H1 (cell line): ENCODE measurements around the gene CDK10. TPM values are rescaled to one million over a fixed set of nuclear protein-coding genes. Genes with fewer than 3 reads are reported as not detected.
A peak's percentile ranks its signal among the peaks of the same experiment; 100 is the strongest.

Experiments used
- CTCF ChIA-PET: fragments of 300-600 bp; sonication (Branson Sonifier 250); formaldehyde crosslinking; loops from one replicate; lab custom pipeline; 2021; ENCODE audit not compliant: partially characterized antibody; lab: Charles Lee
- POLR2A ChIA-PET: fragments of 300-600 bp; sonication (Branson Sonifier 250); formaldehyde crosslinking; loops from one replicate; lab custom pipeline; 2021; ENCODE audit warnings: inconsistent platforms; ENCODE audit not compliant: partially characterized antibody; lab: Charles Lee
- DNase-seq, 2 experiments: peaks; one replicate each; pipeline versions ENCODE4 v3.0.0 to v3.0.0-alpha.2; 2010 to 2022; ENCODE audit warnings: low spot score in 2 of 2, low read depth in 1 of 2, mixed read lengths in 1 of 2
- FAIRE-seq: peaks from 2 replicates; lab custom pipeline; 2011; peaks lifted over from hg19 to GRCh38; lab: Jason Lieb, UNC
- H2AFZ ChIP-seq: 2 replicates; pipeline ENCODE4 v1.8.1; 2012; ENCODE audit warnings: low read length, inconsistent platforms
- H2AK5ac ChIP-seq: 2 replicates; pipeline ENCODE4 v1.6.1; 2013; ENCODE audit warnings: low read depth, low read length
- H2BK120ac ChIP-seq: replicated peaks from 2 replicates; pipeline ENCODE3; 2013; ENCODE audit warnings: low read depth, low read length, inconsistent platforms
- H2BK12ac ChIP-seq: 2 replicates; pipeline ENCODE4 v1.6.1; 2013; ENCODE audit warnings: low read depth, low read length
- H2BK15ac ChIP-seq: 2 replicates; pipeline ENCODE4 v1.6.1; 2013; ENCODE audit warnings: low read length
- H2BK20ac ChIP-seq: 2 replicates; pipeline ENCODE4 v1.6.1; 2013; ENCODE audit warnings: low read length
- H2BK5ac ChIP-seq: 2 replicates; pipeline ENCODE4 v1.6.1; 2013; ENCODE audit warnings: low read depth, low read length
- H3K14ac ChIP-seq: 2 replicates; pipeline ENCODE4 v1.6.1; 2013; ENCODE audit warnings: inconsistent platforms; ENCODE audit not compliant: insufficient read length
- H3K18ac ChIP-seq: 2 replicates; pipeline ENCODE4 v1.6.1; 2013; ENCODE audit warnings: low read length; ENCODE audit errors: extremely low read depth
- H3K23ac ChIP-seq: 2 replicates; pipeline ENCODE4 v1.6.1; 2013; ENCODE audit warnings: inconsistent platforms; ENCODE audit not compliant: insufficient read length
- H3K23me2 ChIP-seq: 2 replicates; pipeline ENCODE4 v1.6.1; 2013; ENCODE audit warnings: low read depth, low read length
- H3K27ac ChIP-seq: 2 replicates; pipeline ENCODE4 v1.6.1; 2011; ENCODE audit warnings: low read depth, low read length, inconsistent platforms
- H3K27me3 ChIP-seq, 4 experiments: replicated peaks in 1 of 4; 1 replicate in 1 of 4; 2 replicates in 3 of 4; pipeline versions ENCODE4 v1.6.1 to v1.8.1; 2011 to 2013; ENCODE audit warnings: low read length in 3 of 4, mild to moderate bottlenecking in 3 of 4, inconsistent platforms in 2 of 4, mixed read lengths in 2 of 4, moderate library complexity in 1 of 4; ENCODE audit not compliant: control insufficient read depth in 3 of 4, insufficient read depth in 3 of 4; ENCODE audit errors: extremely low read depth in 1 of 4
- H3K36me3 ChIP-seq, 4 experiments: 2 replicates each; pipeline versions ENCODE4 v1.6.1 to v1.8.1; 2011 to 2013; ENCODE audit warnings: mild to moderate bottlenecking in 4 of 4, low read length in 3 of 4, moderate library complexity in 2 of 4, control low read depth in 1 of 4, inconsistent platforms in 1 of 4; ENCODE audit not compliant: insufficient read depth in 4 of 4, control insufficient read depth in 2 of 4
- H3K4ac ChIP-seq: replicated peaks from 2 replicates; pipeline ENCODE3; 2013; ENCODE audit warnings: low read length, low read depth, mixed read lengths, inconsistent platforms; ENCODE audit not compliant: insufficient read length
- H3K4me1 ChIP-seq, 4 experiments: replicated peaks in 1 of 4; 1 replicate in 1 of 4; 2 replicates in 3 of 4; pipeline versions ENCODE4 v1.6.1 to v1.8.1; 2011 to 2013; ENCODE audit warnings: low read length in 3 of 4, inconsistent platforms in 2 of 4, mixed read lengths in 1 of 4; ENCODE audit not compliant: insufficient read depth in 4 of 4, control insufficient read depth in 3 of 4
- H3K4me2 ChIP-seq, 2 experiments: 2 replicates each; pipeline versions ENCODE4 v1.6.1 to v1.8.1; 2011 to 2013; ENCODE audit warnings: low read depth in 2 of 2, low read length in 2 of 2, control low read depth in 1 of 2, inconsistent platforms in 1 of 2, mild to moderate bottlenecking in 1 of 2; ENCODE audit not compliant: insufficient read depth in 1 of 2
- H3K4me3 ChIP-seq, 4 experiments: fragments of 200-600, 300-600 bp in 1 of 4; sonication (generic), shearing (Covaris generic), sonication (Bioruptor Twin) in 1 of 4; 2 replicates each; pipeline versions ENCODE4 v1.5.1 to v1.8.1; 2011 to 2016; ENCODE audit warnings: low read length in 4 of 4, low read depth in 3 of 4, control low read depth in 2 of 4, inconsistent platforms in 2 of 4, mild to moderate bottlenecking in 2 of 4, mixed read lengths in 1 of 4, moderate library complexity in 1 of 4; ENCODE audit not compliant: insufficient read depth in 2 of 4; ENCODE audit errors: extremely low read depth in 1 of 4
- H3K56ac ChIP-seq: replicated peaks from 2 replicates; pipeline ENCODE3; 2013; ENCODE audit warnings: low read depth, mild to moderate bottlenecking, mixed read lengths, low read length, inconsistent platforms; ENCODE audit not compliant: insufficient read length
- H3K79me1 ChIP-seq: 2 replicates; pipeline ENCODE4 v1.6.1; 2013; ENCODE audit warnings: low read depth, low read length, control low read depth
- H3K79me2 ChIP-seq, 2 experiments: 2 replicates each; pipeline versions ENCODE4 v1.6.1 to v1.8.1; 2012 to 2013; ENCODE audit warnings: low read length in 2 of 2, mild to moderate bottlenecking in 2 of 2, inconsistent platforms in 1 of 2; ENCODE audit not compliant: insufficient read depth in 2 of 2, control insufficient read depth in 1 of 2
- H3K9ac ChIP-seq, 4 experiments: replicated peaks in 1 of 4; 1 replicate in 1 of 4; 2 replicates in 3 of 4; pipeline versions ENCODE4 v1.6.1 to v1.8.1; 2011 to 2013; ENCODE audit warnings: low read depth in 3 of 4, low read length in 3 of 4, control low read depth in 2 of 4, mild to moderate bottlenecking in 2 of 4, moderate library complexity in 2 of 4, inconsistent platforms in 1 of 4; ENCODE audit errors: extremely low read depth in 1 of 4
- H3K9me3 ChIP-seq, 2 experiments: 2 replicates each; pipeline versions ENCODE4 v1.6.1 to v1.8.1; 2012 to 2013; ENCODE audit warnings: mild to moderate bottlenecking in 2 of 2, moderate library complexity in 2 of 2, control low read depth in 1 of 2, inconsistent platforms in 1 of 2, low read depth in 1 of 2, low read length in 1 of 2, mixed read lengths in 1 of 2; ENCODE audit not compliant: insufficient read depth in 2 of 2
- H4K20me1 ChIP-seq, 2 experiments: replicated peaks in 1 of 2; 2 replicates each; pipeline versions ENCODE3 to v1.8.1; 2011 to 2013; ENCODE audit warnings: inconsistent platforms in 2 of 2, low read length in 2 of 2, mild to moderate bottlenecking in 1 of 2; ENCODE audit not compliant: insufficient read depth in 2 of 2, control insufficient read depth in 1 of 2
- H4K5ac ChIP-seq: 2 replicates; pipeline ENCODE4 v1.6.1; 2013; ENCODE audit warnings: low read length, low read depth, mixed read lengths, inconsistent platforms; ENCODE audit not compliant: insufficient read length
- H4K8ac ChIP-seq: 2 replicates; pipeline ENCODE4 v1.8.0; 2013; ENCODE audit warnings: mild to moderate bottlenecking, moderate library complexity, low read length, inconsistent platforms; ENCODE audit not compliant: insufficient read depth; ENCODE audit errors: extremely low read depth
- H4K91ac ChIP-seq: replicated peaks from 2 replicates; pipeline ENCODE3; 2013; ENCODE audit warnings: low read length, mixed read lengths, inconsistent platforms; ENCODE audit not compliant: insufficient read length
- EZH2 ChIP-seq: fragments of 200-600 bp; sonication (generic); IDR thresholded peaks from 2 replicates; pipeline ENCODE4 v1.7.1; 2012; ENCODE audit warnings: low read depth, mild to moderate bottlenecking, moderate library complexity, low read length, inconsistent platforms; ENCODE audit not compliant: severe bottlenecking
- FOSL1 ChIP-seq: IDR thresholded peaks from 2 replicates; pipeline ENCODE4 v1.6.1; 2011; ENCODE audit warnings: mild to moderate bottlenecking, low read depth, low read length, moderate library complexity; ENCODE audit not compliant: insufficient read depth
- HDAC2 ChIP-seq, 2 experiments: fragments of 300-600 bp in 1 of 2; sonication (generic) in 1 of 2; IDR thresholded peaks; 2 replicates each; pipeline ENCODE4 v1.6.1; 2011 to 2012; ENCODE audit warnings: low read depth in 2 of 2, low read length in 2 of 2, mild to moderate bottlenecking in 2 of 2, moderate library complexity in 2 of 2, borderline replicate concordance in 1 of 2, inconsistent platforms in 1 of 2
- MAX ChIP-seq: IDR thresholded peaks from 2 replicates; pipeline ENCODE4 v1.6.1; 2012; ENCODE audit warnings: inconsistent platforms
- RAD21 ChIP-seq, 2 experiments: IDR thresholded peaks in 1 of 2; conservative IDR thresholded peaks in 1 of 2; 2 replicates each; pipeline ENCODE4 v1.6.1; 2011; ENCODE audit warnings: low read depth in 2 of 2, low read length in 2 of 2, improper control_type of control experiment in 1 of 2, inconsistent platforms in 1 of 2, mild to moderate bottlenecking in 1 of 2, moderate library complexity in 1 of 2
- RFX5 ChIP-seq: IDR thresholded peaks from 2 replicates; pipeline ENCODE4 v1.6.1; 2011; ENCODE audit warnings: low read depth, low read length, improper control_type of control experiment, borderline replicate concordance
- TBP ChIP-seq: IDR thresholded peaks from 2 replicates; pipeline ENCODE4 v1.6.1; 2011; ENCODE audit warnings: low read depth, low read length, improper control_type of control experiment
- WGBS, 2 experiments: shearing (Covaris generic) in 1 of 2; methylation state at CpG; one replicate each; pipeline versions ENCODE4 v1.1.6 to v1.1.7; 2013 to 2015; ENCODE audit warnings: low lambda C conversion rate in 2 of 2, mixed read lengths in 2 of 2, inconsistent platforms in 1 of 2, low coverage in 1 of 2, missing lambda C conversion rate in 1 of 2; ENCODE audit not compliant: insufficient replicate concordance in 2 of 2, insufficient coverage in 1 of 2, insufficient read length in 1 of 2; ENCODE audit errors: extremely low coverage in 1 of 2, missing lambda C conversion rate in 1 of 2; 5-methylcytosine and 5-hydroxymethylcytosine counted together
- polyA plus RNA-seq, 7 experiments: library from polyadenylated mRNA; depleted of rRNA in 3 of 7; stranded (reverse) in 5 of 7; unstranded in 2 of 7; fragments of >200 nt in 5 of 7; fragments of 200-250 nt in 2 of 7; gene quantifications; 1 replicate in 5 of 7; 2 replicates in 1 of 7; 4 replicates in 1 of 7; pipeline versions ENCODE4 v1.2.1 to v1.2.3, GENCODE V29; 2011 to 2013; ENCODE audit warnings: missing spikeins in 2 of 7, mixed read lengths in 2 of 7
- total RNA-seq: library from RNA; stranded (reverse); fragmentation: NEBNext Ultra II Directional; extraction: Animal tissue kit (Norgen Biotek cat#: 25700); gene quantifications from 2 replicates; pipeline ENCODE4 v1.2.1, GENCODE V29; 2021
- TF ChIP-seq, protein P1 (sequence below): IDR thresholded peaks from 2 replicates; pipeline ENCODE4 v1.6.1; 2012; ENCODE audit warnings: inconsistent platforms

Gene CDK10
- total and polyA plus RNA-seq, 2 of the 8 experiments (the other 6 are each of a cell fraction or from before 2014, with no cell fraction given) = 49.5 to 83.9 TPM

GRCh38 chr16:89700649-89701424 lies 14.3 kb downstream of the CDK10 start:
- Histone ChIP-seq H2BK20ac (no peak overlapping the region), H3K18ac (peak overlapping the region; percentile 78), H3K4me3 (peak overlapping the region; percentile 49 to 78 (median 74)), H3K14ac (no peak overlapping the region), H3K79me1 (no peaks in the 10 kb centered on the region), H3K23me2 (peaks cover 13% of the 10 kb centered on the region; the same call in 1 of the 2 replicates), H3K9ac (peak overlapping the region in 3 of 4 experiments; percentile 64 to 68 (median 65); a peak in 3 of 7 replicates), H2AFZ (no peak overlapping the region), H3K9me3 (no peaks in the 10 kb centered on the region), H4K91ac (no peak overlapping the region), H2BK120ac (no peak overlapping the region), H4K20me1 (peaks cover 0 to 20% of the 10 kb centered on the region in 2 experiments), H2BK12ac (no peak overlapping the region), H3K56ac (no peak overlapping the region), H3K79me2 (no peaks in the 10 kb centered on the region), H3K4me2 (peak overlapping the region; percentile 67 to 96), H3K36me3 (peaks cover 0 to 10% (median under 1%) of the 10 kb centered on the region in 4 experiments; a peak in 3 of 8 replicates), H3K4me1 (peaks cover 0 to 11% (median 5%) of the 10 kb centered on the region in 4 experiments; a peak in 5 of 7 replicates), H2AK5ac (no peak overlapping the region), H2BK5ac (peak overlapping the region; percentile 60; the same call in 1 of the 2 replicates), H3K27me3 (peaks cover 0 to 9% (median 2%) of the 10 kb centered on the region in 4 experiments; a peak in 3 of 7 replicates), H2BK15ac (peak overlapping the region; percentile 88; the same call in 1 of the 2 replicates), H4K8ac (peak overlapping the region; percentile 48), H3K27ac (peak overlapping the region; percentile 13; the same call in 1 of the 2 replicates), H3K23ac (no peak overlapping the region), H4K5ac (peak overlapping the region; percentile 12), H3K4ac (peak overlapping the region; percentile 38)
- ChIA-PET POLR2A (interaction anchor here (0.6 to 5.3 kb wide), 21 partner anchors 8 to 212 kb away, joined by 3 to 59 read pairs (median 4); partner anchors contain the start of genes CDK10, CHMP1A, CPNE7 and FANCA), CTCF (interaction anchor here (0.6 to 3.7 kb wide), 16 partner anchors 10 to 996 kb away, joined by 3 to 36 read pairs (median 5); partner anchors contain the start of gene CPNE7)
- DNase-seq (peak in 1 of 2 experiments; percentile 76), FAIRE-seq (no peak)
- WGBS, 2 experiments = 5% methylated on average over 38 of the region's 78 CpGs; no CpG with 5 or more reads in 1 of the 2 experiments
- peak; percentile 26 to 53; a peak in 3 of 4 replicates for TF ChIP-seq RAD21 (IDR thresholded peaks at IDR 0.05 in 1 of 2, conservative IDR thresholded peaks at IDR 0.05 in 1 of 2; ENCODE audit: low read depth in 2 of 2, low read length in 2 of 2)
- no peak for TF ChIP-seq RFX5
- peak; percentile 89 for TF ChIP-seq MAX
- no peak for TF ChIP-seq HDAC2 (IDR thresholded peaks at IDR 0.05; ENCODE audit: borderline replicate concordance in 1 of 2, low read depth in 2 of 2, low read length in 2 of 2)
- TF ChIP-seq FOSL1 = no peak
- TF ChIP-seq TBP = no peak
- TF ChIP-seq EZH2 = no peak
- TF ChIP-seq, protein P1, sequence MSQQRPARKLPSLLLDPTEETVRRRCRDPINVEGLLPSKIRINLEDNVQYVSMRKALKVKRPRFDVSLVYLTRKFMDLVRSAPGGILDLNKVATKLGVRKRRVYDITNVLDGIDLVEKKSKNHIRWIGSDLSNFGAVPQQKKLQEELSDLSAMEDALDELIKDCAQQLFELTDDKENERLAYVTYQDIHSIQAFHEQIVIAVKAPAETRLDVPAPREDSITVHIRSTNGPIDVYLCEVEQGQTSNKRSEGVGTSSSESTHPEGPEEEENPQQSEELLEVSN = peak; percentile 73
